Measurements from ENCODE around the gene SPECC1. TPM values are rescaled to one million over a fixed set of nuclear protein-coding genes. Genes with fewer than 3 reads are reported as not detected.

The SPECC1 gene
- total RNA-seq, 4 donors from 2014 or later: 44.5 to 87.9 (median 70.0) TPM

GRCh38 chr17:20270369-20270768 is 261.2 kb downstream of the SPECC1 start:
- TF ChIP-seq CTCF (IDR thresholded peaks at IDR 0.05; ENCODE audit: low read depth): no peak

GRCh38 chr17:20271011-20271610 is 262.0 kb downstream of the SPECC1 start:
- TF ChIP-seq CTCF (IDR thresholded peaks at IDR 0.05; ENCODE audit: low read depth): no peak

- no peak for TF ChIP-seq CTCF (IDR thresholded peaks at IDR 0.05; ENCODE audit: low read depth)
Observed at GRCh38 chr17:20273741-20274500, 264.8 kb downstream of the SPECC1 start.

- no peak for TF ChIP-seq CTCF (IDR thresholded peaks at IDR 0.05; ENCODE audit: low read depth)
Observed at GRCh38 chr17:20275653-20276052, 266.5 kb downstream of the SPECC1 start.

GRCh38 chr17:20276421-20276820 is 267.3 kb downstream of the SPECC1 start:
- TF ChIP-seq CTCF (IDR thresholded peaks at IDR 0.05; ENCODE audit: low read depth): no peak

GRCh38 chr17:20278805-20279204 is 269.6 kb downstream of the SPECC1 start:
- TF ChIP-seq CTCF (IDR thresholded peaks at IDR 0.05; ENCODE audit: low read depth): no peak

- no peak for TF ChIP-seq CTCF (IDR thresholded peaks at IDR 0.05; ENCODE audit: low read depth)
Observed at GRCh38 chr17:20279631-20280030, 270.5 kb downstream of the SPECC1 start.

All from subcutaneous adipose tissue (tissue), 4 donors.